ENCODE measurements around the gene ADGRG1.
"Not testable (repeated sequence)": the region's sequence is repeated elsewhere in the genome, so short reads cannot be mapped to it uniquely, and the experiment has no call there.

ADGRG1 gene

DNA sequence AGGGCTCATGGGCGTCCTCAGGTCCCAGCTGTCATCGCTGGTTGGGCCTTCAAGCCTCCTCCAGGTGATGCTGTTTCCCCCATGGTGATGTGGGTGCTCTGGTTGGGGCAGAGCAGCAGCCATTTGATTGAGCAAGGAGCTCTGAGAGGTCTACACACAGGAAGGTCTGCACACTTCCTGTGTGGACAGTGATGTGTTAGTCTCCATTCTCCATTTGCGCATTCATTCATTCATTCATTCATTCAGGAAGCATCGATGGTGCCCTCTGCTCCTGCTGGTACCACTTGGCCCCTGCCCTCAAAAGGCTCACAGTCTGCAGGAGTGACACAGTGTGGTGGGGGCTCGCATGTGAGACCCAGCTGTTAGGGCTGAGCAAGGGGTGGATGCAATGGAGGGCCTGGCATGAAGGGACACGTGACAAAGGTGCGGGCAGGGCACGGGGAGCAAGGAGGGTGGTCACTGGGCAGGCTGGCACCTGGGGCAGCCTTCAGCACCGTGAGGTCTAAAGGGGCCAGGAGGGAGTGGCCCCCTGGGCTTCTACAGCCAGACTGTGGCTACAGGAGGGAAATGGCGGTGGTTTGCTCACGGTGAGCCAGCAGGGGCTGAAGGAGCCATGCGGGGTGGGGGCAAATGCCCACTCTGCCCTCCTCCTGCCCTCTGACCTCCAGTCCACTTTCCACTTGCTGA lies 41.2 kb downstream of the ADGRG1 start:
- DNase-seq = no peak

DNA sequence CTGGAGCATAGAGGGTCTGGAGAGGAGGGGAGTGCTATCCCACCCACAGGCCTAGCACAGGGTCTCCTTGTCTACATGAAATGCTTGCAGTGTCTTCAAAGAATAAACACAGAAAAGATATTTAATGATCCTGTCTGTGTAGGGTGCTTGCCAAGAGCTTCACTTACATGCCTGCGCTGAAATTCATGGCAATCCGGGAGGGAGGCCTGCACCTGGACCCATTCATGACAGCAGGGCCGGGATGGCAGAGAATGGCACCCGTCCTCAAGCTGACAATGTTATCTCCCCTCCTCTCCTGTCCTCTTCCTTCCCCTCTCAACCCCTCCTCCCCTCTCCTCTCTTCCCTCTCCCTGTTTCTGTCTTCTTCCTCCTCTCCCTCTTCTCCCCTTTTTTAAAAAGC lies 41.8 kb downstream of the ADGRG1 start:
- DNase-seq = no peak

DNA sequence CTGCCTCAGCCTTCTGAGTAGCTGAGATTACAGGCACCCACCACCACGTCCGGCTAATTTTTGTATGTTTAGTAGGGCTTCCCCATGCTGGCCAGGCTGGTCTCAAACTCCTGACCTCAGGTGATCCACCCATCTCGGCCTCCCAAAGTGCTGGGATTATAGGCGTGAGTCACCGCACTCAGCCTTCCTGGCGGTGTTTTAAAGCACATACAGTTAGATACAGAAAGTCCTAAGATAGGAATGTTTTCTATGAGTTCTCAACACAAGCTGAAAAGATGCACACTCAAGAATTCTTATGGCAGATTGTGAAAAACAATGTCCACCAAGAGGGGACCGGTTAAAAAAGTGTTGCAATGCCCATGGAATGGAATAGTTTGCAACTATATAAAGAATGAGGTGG lies 43.0 kb downstream of the ADGRG1 start:
- not testable (repeated sequence) for DNase-seq

DNA sequence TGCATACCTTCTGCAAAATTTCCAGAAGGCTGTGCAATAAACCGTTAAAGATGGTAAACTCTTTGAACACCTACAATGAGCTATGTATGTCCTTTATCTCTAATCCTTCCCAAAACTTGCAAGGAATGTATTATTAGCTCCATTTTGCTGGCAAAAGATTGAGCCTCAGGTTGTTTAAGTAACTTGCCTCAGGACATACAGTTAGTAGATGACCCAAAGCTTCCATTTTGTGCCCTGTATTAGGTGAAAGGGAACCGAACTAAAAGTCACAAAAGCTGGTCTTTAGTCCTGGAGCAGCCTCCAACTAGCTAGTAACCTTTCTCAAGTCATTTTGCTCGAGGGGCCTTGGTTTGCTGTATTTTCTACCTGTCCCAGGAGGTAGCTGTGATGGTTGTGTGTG lies 44.0 kb downstream of the ADGRG1 start:
- no peak for DNase-seq

DNA sequence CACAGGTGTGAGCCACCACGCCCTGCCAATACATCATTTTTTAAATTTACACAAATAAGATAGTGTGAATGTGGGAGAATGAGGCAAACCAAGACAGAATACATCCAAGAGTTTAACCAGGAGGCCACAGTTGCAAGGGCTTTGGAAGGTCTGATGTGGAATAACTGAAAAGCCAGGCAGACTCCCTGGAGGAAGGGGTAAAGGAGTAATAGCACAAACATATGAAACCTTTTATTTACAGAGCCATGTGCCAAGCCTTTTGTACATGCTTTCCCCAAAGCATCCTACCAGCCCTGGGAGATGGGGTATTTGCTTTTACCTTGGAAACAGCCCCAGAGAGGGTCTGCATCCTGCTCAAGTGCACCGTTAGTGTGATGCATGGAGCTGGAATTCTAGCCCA lies 44.4 kb downstream of the ADGRG1 start:
- DNase-seq = no peak

DNA sequence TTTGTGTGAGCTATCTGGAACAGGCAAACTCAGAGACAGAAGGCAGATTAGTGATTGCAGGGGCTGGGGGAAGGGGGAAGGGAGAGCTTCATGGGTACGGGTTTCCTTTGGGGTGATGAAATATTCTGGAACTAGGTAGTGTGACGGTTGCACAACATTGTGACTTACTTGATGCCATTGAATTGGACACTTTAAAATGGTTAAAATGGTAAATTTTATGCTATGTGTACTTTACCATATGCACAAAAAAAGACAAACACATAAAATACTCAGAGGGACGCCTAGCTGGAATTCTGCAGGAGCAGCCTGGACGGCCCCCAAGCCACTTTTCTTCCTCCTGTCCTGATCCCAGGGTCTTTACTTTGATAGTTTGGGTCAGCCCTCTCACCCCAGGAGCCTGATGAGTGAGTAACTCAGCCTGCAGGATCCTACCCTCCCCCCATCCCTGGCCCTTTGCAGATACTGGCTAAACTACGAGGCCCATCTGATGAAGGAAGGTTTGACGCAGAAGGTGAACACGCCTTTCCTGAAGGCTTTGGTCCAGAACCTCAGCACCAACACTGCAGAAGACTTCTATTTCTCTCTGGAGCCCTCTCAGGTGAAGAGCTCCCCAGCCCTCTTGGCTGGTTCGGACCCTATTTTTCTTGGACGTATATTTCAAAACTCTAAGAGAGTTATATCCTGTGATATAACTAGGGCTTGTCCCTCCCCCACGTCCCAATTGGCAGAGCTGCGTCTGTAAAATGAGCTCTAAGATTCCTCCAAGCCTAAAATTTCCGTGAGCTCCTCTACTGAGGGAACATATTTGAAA lies 47.5 kb downstream of the ADGRG1 start:
- DNase-seq = no peak

DNA sequence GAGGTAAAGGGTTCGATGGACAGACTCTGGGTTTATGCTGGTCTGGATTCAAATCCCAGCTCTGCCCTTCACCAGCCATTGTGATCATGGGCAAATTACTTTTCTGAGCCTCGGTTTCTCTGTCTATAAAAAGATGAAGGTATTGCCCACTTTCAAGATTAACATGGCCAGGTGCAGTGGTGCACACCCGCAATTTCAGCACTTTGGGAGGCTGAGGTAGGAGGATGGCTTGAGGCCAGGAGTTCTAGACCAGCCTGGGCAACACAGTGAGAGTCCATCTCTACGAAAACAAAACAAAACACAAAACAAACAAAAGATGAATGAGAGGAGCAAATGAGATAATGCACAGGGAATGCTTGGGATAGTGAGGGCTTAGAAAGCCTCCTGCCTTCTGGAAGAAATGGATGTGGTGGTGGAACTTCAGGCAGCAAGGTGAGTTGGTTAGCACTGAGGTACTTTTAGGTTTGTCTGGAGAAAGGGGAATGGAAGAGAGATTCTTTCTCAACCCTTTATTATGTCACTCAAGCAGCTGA lies 48.2 kb downstream of the ADGRG1 start:
- no peak for DNase-seq

DNA sequence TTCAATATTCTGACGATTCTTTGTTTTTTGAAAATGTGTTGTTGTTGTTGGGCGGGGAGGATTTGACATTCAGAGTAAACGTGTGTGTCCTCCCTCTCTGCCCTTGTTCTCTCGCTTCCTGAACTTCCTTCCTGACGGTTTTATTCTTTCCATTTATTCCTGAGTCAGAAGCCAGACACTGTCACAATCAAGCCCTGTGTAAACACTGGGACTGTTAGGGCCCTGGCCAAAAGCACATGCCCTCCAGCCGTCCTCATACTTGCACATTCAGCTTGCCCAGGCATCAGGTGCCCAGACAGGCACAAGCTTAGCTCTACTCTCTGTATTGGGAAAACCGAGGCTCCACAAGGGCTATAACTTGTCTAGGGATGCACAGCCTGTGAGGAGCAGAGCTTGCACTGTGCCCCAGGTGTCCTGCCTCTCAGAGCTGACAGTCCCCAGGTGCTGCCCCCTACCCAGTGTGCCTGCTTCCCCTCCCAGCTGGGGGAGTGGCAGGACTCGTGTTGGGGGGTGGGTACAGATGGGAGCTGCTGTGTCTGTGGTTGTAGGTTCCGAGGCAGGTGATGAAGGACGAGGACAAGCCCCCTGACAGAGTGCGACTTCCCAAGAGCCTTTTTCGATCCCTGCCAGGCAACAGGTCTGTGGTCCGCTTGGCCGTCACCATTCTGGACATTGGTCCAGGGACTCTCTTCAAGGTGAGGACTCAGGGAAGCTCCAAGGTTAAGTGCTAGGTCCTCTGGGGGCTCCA lies 49.4 kb downstream of the ADGRG1 start:
- no peak for DNase-seq

DNA sequence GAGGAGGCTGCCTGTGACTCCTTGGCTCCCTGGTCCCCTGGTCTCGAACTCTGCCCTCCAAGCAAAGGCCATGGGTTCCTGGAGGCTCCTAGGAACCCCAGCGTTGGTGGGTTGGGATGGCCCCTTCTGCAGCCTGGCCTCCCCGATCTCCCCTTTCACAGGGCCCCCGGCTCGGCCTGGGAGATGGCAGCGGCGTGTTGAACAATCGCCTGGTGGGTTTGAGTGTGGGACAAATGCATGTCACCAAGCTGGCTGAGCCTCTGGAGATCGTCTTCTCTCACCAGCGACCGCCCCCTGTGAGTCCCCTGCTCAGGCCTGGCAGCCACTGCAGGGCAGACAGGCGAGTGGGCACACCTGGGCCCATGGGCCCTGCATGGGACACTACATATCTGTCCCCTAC lies 50.6 kb downstream of the ADGRG1 start:
- no peak for DNase-seq

DNA sequence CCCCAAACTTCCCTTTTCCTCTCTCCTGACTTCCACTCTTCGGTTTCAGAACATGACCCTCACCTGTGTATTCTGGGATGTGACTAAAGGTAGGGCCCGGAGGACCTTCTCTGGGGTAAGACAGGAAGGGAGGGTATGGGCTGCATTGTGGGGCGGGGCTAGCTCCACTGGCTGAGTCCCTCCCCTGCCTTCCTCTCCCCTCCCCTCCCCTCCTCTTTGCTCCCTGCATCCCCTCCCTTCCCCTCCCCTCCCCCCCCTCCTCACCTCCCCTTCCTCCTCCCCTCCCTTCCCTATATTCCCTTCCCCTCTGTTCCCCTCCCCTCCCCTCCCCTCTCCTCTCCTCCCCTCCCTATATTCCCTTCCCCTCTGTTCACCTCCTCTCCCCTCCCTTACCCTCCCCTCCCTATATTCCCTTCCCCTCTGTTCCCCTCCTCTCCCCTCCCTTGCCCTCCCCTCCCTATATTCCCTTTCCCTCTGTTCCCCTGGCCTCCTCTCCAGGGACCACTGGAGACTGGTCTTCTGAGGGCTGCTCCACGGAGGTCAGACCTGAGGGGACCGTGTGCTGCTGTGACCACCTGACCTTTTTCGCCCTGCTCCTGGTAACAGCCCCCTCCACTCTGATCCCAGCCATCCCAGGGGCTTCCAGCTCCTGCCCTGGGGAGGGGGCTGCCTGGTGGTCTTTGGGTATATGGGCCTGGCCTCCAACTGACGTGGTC lies 51.5 kb downstream of the ADGRG1 start:
- no peak for DNase-seq

DNA sequence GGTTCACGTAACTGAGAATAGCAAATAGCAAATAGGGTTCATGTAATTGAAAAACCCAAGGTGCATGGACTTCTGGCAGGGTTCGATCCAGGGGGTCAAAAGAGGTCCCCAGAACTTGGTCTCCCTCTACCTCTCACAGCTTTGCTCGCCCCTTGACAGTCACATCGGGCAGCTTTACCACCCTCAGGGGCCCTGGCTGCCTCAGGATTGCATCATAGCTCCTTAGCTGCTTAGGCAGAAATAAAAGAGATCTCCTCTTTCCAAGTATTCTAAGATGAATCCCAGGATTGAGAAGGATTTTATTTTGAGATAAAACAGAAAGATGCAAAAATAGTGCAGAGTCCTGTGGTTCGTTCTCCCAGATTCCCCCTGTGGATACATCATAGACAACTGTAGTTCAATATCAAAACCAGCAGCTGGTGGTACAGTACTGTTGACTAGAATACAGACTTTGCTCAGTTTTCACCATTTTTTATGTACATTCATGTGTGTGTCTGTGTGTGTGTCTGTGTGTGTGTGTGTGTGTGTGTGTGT lies 52.5 kb downstream of the ADGRG1 start:
- DNase-seq = no peak

DNA sequence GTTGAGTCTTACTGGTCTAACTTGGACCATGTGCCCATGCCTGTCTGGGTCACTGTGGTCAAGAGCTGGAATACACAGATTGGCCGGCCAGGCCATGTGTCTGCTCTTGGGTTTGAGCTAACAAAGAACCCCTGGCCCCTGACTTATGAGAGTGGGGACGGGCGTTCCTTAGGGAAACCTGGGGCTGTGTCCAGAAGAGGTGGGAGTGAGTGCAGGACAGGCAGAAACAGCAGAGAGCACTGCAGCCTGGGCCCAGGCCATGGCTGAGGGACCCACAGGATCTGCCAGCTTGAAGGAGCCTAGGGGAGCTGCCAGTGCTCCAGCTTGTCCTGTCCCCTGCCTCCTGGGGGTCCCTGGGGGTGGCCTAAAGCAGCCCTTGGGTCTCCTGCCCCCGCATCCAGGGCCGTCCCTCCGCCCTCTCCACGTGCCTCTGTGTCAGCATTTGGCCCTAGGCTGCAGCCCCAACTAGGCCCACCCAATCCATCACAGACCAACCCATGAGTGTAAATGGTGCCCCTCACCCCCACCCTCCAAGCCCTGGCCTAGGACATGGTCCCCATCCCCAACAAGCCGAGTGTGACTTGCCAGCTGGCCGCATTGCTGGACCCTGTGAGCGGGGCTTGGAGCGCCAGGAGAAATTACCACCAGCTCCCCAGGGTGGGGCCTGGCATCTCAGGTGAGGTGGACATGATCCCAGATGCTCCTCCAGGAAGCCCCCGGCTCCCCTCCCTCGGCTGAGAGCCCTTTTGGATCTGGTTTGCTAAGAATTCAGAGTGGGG lies 53.7 kb downstream of the ADGRG1 start:
- DNase-seq = no peak

DNA sequence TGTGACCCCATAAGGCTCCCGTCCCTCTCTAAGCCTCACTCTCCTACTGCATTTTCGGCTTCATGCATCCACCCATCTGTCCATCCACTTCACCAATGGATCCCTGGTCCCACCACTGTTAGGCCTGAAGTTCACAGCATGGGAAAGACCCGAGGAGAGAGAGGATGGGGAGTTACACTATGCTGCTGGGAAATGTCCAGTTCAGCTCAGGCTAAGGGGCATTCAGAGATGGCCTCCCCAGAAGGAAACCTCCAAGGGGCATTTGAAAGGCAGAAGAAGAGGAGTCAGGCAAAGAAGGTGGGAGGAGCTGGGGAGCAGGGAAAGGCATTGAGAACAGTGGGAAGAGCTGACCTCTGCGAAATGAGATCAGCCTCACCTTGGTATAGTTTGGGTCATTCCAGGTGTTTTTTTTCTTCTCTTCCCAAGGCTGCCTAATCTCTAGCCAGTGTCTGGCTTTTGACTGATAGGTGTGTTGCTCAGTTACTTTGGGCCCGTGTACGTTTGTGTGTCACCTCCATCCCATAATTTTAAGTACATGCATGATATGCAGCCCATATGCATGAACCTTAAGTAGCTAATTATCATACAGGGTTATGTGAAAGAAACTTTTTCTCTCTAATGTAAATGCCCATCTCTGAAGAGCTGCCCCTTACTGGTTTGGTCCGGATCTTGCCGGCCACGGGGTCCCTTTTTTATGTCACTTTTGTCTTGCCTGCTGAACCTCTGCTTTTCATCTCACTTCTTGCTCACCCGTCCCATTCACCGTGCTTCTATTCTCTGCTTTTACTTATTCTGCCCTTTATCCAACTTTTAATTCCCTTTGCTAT lies 54.6 kb downstream of the ADGRG1 start:
- DNase-seq = no peak

DNA sequence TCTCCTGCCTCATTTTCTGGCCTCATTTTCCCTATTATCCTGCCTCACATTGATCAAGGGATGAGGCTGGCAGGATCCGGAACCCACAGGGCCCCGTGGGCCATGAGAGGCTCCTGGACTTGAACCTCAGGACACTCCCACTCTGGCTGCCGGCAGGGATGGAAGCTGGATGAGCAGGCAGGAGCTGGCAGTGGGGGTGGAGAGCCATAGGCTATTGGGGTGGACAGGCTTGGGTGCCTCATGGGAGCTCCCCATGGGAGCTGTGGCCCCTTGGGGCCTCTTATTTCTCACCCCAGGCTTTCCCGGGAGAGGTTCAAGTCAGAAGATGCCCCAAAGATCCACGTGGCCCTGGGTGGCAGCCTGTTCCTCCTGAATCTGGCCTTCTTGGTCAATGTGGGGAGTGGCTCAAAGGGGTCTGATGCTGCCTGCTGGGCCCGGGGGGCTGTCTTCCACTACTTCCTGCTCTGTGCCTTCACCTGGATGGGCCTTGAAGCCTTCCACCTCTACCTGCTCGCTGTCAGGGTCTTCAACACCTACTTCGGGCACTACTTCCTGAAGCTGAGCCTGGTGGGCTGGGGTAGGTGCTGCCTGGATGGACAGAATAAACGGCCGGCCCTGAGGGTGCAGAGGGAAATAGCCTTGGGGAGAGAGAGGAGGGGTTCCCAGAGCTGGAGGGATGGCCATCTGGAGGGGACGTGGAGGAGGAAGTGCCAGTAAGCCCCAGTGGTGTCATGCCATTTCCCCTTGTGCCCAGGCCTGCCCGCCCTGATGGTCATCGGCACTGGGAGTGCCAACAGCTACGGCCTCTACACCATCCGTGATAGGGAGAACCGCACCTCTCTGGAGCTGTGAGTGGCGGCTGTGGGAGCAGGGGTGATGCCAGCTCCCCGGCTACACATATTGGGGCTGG lies 55.5 kb downstream of the ADGRG1 start:
- no peak for DNase-seq

DNA sequence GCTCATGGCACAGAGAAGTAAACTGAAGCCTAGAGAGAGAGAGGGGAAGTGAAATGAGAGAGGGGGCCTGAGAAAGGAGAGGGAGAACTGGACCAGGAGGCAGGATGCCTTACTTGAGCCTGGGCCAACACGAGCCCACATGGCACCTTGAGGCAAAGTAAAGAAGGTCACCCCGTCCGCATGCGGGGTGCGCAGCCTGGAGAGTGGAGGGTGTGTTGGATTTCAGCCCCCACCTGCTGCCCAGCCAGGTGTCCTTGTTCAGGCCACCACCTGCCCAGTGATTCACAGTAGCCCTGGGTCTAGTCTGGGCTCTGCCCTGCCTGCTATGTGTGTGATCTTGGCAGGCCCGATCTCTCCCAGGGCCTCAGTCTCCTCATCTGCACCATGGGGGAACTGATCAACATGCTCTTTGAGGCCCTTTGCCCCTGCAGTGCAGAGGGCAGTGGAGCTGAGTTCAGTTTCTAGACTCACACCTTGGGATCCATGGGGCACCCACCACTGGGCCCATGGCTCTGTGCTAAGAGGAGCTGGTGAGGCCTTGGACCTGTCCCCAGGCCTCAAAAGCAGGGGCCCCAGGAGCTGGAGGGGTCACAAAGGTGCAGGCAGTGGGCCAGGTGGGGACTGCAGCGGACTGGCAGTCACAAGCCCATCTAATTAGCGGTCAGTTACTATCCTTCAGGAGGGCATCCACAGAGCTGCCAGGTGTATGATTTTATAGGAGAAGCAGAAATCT lies 56.4 kb downstream of the ADGRG1 start:
- no peak for DNase-seq

DNA sequence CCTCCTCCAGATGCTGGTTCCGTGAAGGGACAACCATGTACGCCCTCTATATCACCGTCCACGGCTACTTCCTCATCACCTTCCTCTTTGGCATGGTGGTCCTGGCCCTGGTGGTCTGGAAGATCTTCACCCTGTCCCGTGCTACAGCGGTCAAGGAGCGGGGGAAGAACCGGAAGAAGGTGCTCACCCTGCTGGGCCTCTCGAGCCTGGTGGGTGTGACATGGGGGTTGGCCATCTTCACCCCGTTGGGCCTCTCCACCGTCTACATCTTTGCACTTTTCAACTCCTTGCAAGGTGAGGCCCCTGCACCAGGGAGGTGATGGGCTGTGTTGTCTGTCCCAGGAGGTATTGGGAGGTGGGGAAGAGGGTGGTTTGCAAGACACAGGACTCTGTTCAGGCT lies 57.2 kb downstream of the ADGRG1 start:
- DNase-seq = no peak

DNA sequence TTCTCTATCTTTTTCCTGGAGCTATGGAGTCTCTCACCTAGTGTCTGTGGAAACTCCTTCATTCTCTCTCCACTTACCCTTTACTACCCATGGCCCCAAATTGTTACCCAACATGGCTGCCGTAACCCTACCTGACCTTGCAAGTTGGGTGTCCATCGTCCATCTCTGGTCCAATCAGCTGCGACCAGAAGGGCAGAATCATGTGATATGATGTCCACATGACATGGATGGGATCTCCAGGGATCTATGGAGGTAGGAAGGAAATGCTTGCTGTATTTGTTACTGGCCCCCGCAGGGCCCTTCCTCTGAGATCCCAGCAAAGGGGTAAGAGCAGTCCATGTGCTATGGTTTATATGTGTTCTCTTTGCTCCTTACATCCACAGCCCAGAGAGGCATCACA lies 58.1 kb downstream of the ADGRG1 start:
- no peak for DNase-seq

DNA sequence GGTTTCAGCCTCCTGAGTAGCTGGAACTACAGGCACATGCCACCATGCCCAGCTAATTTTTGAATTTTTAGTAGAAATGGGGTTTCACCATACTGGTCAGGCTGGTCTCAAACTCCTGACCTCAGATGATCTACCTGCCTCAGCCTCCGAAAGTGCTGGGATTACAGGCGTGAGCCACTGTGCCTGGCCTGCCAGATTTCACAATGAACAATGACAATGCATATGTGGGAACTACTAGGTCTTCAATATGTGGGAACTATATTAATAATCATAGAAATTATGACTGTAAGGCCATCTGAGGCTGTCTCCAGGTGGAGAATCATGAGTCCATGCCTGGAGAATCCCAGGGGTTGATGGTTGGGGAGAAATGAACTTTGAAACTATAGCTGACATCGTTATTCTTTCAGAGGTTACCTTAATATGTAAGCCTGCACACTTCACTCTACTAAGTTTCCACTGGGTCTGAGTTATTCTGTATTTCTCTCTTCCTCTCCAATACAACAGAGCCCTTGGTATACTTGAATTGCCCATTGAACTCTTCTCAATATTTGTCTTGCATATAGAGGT lies 59.0 kb downstream of the ADGRG1 start:
- no peak for DNase-seq

DNA sequence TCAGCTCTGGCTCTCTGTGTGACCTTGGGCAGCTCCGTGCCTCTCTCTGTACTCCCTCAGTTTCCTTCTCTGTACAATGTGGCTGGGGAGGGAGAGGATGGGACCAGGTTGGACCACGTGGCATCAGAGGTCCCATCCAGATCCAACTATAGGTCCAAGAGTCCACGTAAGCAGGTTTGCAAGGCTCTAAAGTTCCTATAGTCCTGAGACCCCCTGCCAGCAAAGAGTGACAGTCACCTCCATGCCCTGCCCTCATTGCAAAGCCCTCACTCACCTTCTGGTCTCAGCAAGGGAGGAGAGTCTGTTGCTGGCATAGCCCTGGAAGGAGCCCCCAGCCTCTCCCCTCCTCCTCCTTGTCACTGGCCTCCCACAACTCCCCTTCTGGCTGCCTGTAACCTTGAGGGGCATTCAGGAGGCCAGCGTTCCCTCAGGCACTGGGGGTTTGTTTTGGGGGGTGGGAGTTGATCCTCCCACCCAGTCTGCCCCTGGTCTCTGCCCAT lies 60.1 kb downstream of the ADGRG1 start:
- DNase-seq = no peak
